Measurements from ENCODE around the gene NAA25.
"Not testable (repeated sequence)": the region's sequence is repeated elsewhere in the genome, so short reads cannot be mapped to it uniquely, and the experiment has no call there.

Gene NAA25

DNA sequence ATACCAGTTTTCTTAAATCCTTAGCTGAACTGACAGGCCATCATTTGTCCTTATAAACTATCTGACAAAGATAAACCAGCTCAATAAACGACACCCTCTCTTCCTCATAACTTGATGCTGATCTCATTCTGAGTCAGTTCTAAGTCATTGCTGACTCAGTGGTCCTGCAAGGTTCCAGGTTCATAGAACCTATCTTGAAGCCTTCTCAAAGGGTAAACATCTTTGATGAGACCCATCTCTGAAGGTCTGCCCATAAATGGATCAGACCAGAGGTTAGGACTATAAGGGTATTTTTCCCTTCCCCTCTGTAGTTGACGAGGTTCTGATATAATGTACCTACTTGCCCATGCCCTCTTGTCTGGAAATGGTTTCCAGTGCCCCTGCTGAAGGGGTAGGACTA is 11.9 kb downstream of the NAA25 start:
- FAIRE-seq = peak; percentile 9
- TF ChIP-seq TAF1 (IDR thresholded peaks at IDR 0.05; ENCODE audit: borderline replicate concordance, low read depth, low read length) = no peak
- 0 out of 2 replicates have a peak, but pooled peaks have one; percentile 16 for TF ChIP-seq POLR2A (IDR thresholded peaks at IDR 0.05; ENCODE audit: low read depth, low read length)
- no peak for DNase-seq (ENCODE audit: insufficient read length)

GRCh38 chr12:112096070-112096469 is 12.5 kb downstream of the NAA25 start:
- TF ChIP-seq TAF1 (IDR thresholded peaks at IDR 0.05; ENCODE audit: borderline replicate concordance, low read depth, low read length) = no peak
- DNase-seq (ENCODE audit: insufficient read length) (no peak), FAIRE-seq (peak; percentile 48)

GRCh38 chr12:112091563-112091962 is 17.0 kb downstream of the NAA25 start:
- no peak for FAIRE-seq
- no peak for DNase-seq (ENCODE audit: insufficient read length)
- TF ChIP-seq POLR2AphosphoS5 (IDR thresholded peaks at IDR 0.05; ENCODE audit: low read depth, low read length) (no peak), POLR2A (IDR thresholded peaks at IDR 0.05; ENCODE audit: low read depth, low read length) (no peak), TAF1 (IDR thresholded peaks at IDR 0.05; ENCODE audit: borderline replicate concordance, low read depth, low read length) (no peak)

- no peak for DNase-seq (ENCODE audit: insufficient read length)
- no peak for FAIRE-seq
- TF ChIP-seq POLR2AphosphoS5 (IDR thresholded peaks at IDR 0.05; ENCODE audit: low read depth, low read length) (no peak), TAF1 (IDR thresholded peaks at IDR 0.05; ENCODE audit: borderline replicate concordance, low read depth, low read length) (no peak), POLR2A (IDR thresholded peaks at IDR 0.05; ENCODE audit: low read depth, low read length) (no peak)
Measured at GRCh38 chr12:112087851-112088250, 20.7 kb downstream of the NAA25 start.

- DNase-seq (ENCODE audit: insufficient read length) (no peak), FAIRE-seq (no peak)
- no peak for TF ChIP-seq POLR2A (IDR thresholded peaks at IDR 0.05; ENCODE audit: low read depth, low read length)
Measured at GRCh38 chr12:112087055-112087850, 21.3 kb downstream of the NAA25 start.

GRCh38 chr12:112066566-112066965 is 42.0 kb downstream of the NAA25 start:
- no peak for TF ChIP-seq POLR2AphosphoS5 (IDR thresholded peaks at IDR 0.05; ENCODE audit: low read depth, low read length)
- TF ChIP-seq TAF1 (IDR thresholded peaks at IDR 0.05; ENCODE audit: borderline replicate concordance, low read depth, low read length) = no peak
- no peak for TF ChIP-seq POLR2A (IDR thresholded peaks at IDR 0.05; ENCODE audit: low read depth, low read length)
- FAIRE-seq = no peak
- no peak for DNase-seq (ENCODE audit: insufficient read length)

DNA sequence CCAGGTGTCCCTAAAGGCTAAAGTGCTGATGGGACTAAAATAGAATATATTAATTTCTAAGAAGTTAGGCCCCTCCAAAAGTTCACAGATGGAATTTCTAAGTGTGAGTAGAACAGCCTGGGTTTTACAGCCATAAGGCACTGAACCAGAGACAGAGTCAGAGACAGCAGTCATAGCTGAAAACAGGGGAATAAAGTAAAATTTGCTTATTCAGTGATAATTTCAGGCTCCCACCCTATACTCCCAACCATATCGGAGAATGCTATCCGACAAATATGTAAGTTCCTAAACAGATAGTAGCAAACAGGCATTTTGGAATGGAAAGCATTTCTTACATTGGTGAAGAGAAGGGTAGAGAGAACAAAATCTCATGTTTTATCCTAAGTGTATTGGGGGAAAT is 45.3 kb downstream of the NAA25 start:
- FAIRE-seq (no peak), DNase-seq (ENCODE audit: insufficient read length) (no peak)
- TF ChIP-seq POLR2AphosphoS5 (IDR thresholded peaks at IDR 0.05; ENCODE audit: low read depth, low read length) = no peak
- no peak for TF ChIP-seq POLR2A (IDR thresholded peaks at IDR 0.05; ENCODE audit: low read depth, low read length)

GRCh38 chr12:112061137-112061536 is 47.4 kb downstream of the NAA25 start:
- TF ChIP-seq POLR2AphosphoS5 (IDR thresholded peaks at IDR 0.05; ENCODE audit: low read depth, low read length) (no peak), POLR2A (IDR thresholded peaks at IDR 0.05; ENCODE audit: low read depth, low read length) (no peak), TAF1 (IDR thresholded peaks at IDR 0.05; ENCODE audit: borderline replicate concordance, low read depth, low read length) (no peak)
- FAIRE-seq (no peak), DNase-seq (ENCODE audit: insufficient read length) (no peak)

GRCh38 chr12:112049351-112049750 is 59.2 kb downstream of the NAA25 start:
- DNase-seq (ENCODE audit: insufficient read length) = no peak
- FAIRE-seq = no peak
- TF ChIP-seq TAF1 (IDR thresholded peaks at IDR 0.05; ENCODE audit: borderline replicate concordance, low read depth, low read length) = no peak
- TF ChIP-seq POLR2A (IDR thresholded peaks at IDR 0.05; ENCODE audit: low read depth, low read length) = no peak
- no peak for TF ChIP-seq POLR2AphosphoS5 (IDR thresholded peaks at IDR 0.05; ENCODE audit: low read depth, low read length)

- FAIRE-seq (peak; percentile 62), DNase-seq (ENCODE audit: insufficient read length) (no peak)
Measured at GRCh38 chr12:112046003-112046402, 62.6 kb downstream of the NAA25 start.

DNA sequence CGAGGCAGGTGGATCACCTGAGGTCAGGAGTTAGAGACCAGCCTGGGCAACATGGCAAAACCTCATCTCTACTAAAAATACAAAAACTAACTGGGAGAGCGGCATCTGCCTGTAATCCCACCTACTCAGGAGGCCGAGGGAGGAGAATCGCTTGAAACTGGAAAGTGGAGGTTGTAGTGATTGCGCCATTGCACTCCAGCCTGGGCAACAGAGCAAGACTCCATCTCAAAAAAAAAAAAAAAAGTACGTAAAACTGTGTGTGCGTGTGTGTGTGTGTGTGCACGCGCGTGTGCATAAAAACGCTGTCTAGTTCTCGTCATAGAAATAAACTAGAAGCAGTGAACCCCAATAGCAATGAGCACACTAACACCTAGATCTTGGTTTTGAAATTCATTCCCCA is 72.0 kb downstream of the NAA25 start:
- FAIRE-seq; DNase-seq (ENCODE audit: insufficient read length): not testable (repeated sequence)

More at GRCh38 chr12:112046003-112046402, 62.6 kb downstream of the NAA25 start:
- TF ChIP-seq POLR2A (IDR thresholded peaks at IDR 0.05; ENCODE audit: low read depth, low read length) = no peak
- no peak for TF ChIP-seq POLR2AphosphoS5 (IDR thresholded peaks at IDR 0.05; ENCODE audit: low read depth, low read length)
- no peak for TF ChIP-seq TAF1 (IDR thresholded peaks at IDR 0.05; ENCODE audit: borderline replicate concordance, low read depth, low read length)

- TF ChIP-seq POLR2A (IDR thresholded peaks at IDR 0.05; ENCODE audit: low read depth, low read length) (no peak), TAF1 (IDR thresholded peaks at IDR 0.05; ENCODE audit: borderline replicate concordance, low read depth, low read length) (no peak), POLR2AphosphoS5 (IDR thresholded peaks at IDR 0.05; ENCODE audit: low read depth, low read length) (no peak)
- FAIRE-seq = no peak
- DNase-seq (ENCODE audit: insufficient read length) = no peak
Measured at GRCh38 chr12:112035219-112035785, 73.3 kb downstream of the NAA25 start.

DNA sequence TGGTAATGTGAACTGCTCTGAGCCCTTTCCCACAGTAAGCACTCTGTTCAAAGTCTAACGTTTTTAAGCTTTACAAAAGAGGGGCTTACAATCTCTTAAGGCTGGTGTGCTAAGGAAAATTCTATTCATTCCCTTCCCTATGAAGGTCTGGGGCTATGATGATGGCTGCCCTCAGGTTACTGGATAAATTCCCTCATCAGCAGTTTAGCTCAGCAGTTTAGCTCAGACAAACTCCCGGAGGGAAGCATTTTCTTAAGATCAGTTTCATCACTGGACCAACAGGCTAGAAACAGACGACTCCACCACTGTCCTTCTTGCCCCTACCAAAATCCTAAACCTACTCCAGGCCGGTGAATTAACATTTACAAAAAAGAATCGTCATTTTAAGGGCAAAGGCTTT is 76.3 kb downstream of the NAA25 start:
- TF ChIP-seq POLR2AphosphoS5 (IDR thresholded peaks at IDR 0.05; ENCODE audit: low read depth, low read length) (no peak), POLR2A (IDR thresholded peaks at IDR 0.05; ENCODE audit: low read depth, low read length) (no peak), TAF1 (IDR thresholded peaks at IDR 0.05; ENCODE audit: borderline replicate concordance, low read depth, low read length) (no peak)
- DNase-seq (ENCODE audit: insufficient read length) (no peak), FAIRE-seq (no peak)

All from GM12892 (cell line).